Esophagus muscularis mucosa (tissue), 4 donors: ENCODE measurements around the gene PCDHA5. TPM values are rescaled to one million over a fixed set of nuclear protein-coding genes. Genes with fewer than 3 reads are reported as not detected.
A peak's percentile ranks its signal among the peaks of the same experiment; 100 is the strongest.
"Not testable (repeated sequence)": the region's sequence is repeated elsewhere in the genome, so short reads cannot be mapped to it uniquely, and the experiment has no call there.

ENCODE experiments used
- DNase-seq: peaks from one replicate; pipeline ENCODE4 v3.0.0-alpha.2; 2017; ENCODE audit errors: extremely low spot score
- H3K27ac ChIP-seq, 4 donors: fragments of 200-600 bp; sonication (generic); replicated peaks in 1 of 4; 1 replicate in 3 of 4; 2 replicates in 1 of 4; pipeline ENCODE4 v1.5.1; 2016 to 2019; ENCODE audit warnings: mild to moderate bottlenecking in 1 of 4
- H3K27me3 ChIP-seq, 4 donors: fragments of 200-600 bp; sonication (generic); one replicate each; pipeline versions ENCODE4 v1.5.1 to v1.6.0; 2016 to 2019
- H3K36me3 ChIP-seq, 4 donors: fragments of 200-600 bp; sonication (generic); one replicate each; pipeline ENCODE4 v1.5.1; 2016 to 2019
- H3K4me1 ChIP-seq, 4 donors: fragments of 200-600 bp; sonication (generic); one replicate each; pipeline ENCODE4 v1.5.1; 2016 to 2019
- H3K4me3 ChIP-seq, 4 donors: fragments of 200-600 bp; sonication (generic); 1 replicate in 2 of 4; 2 replicates in 2 of 4; pipeline ENCODE4 v1.5.1; 2016 to 2019; ENCODE audit warnings: mild to moderate bottlenecking in 4 of 4, moderate library complexity in 1 of 4
- H3K9me3 ChIP-seq, 4 donors: fragments of 200-600 bp; sonication (generic); 1 replicate in 3 of 4; 2 replicates in 1 of 4; pipeline ENCODE4 v1.5.1; 2016 to 2019
- EP300 ChIP-seq: sonication (generic); formaldehyde crosslinking; IDR thresholded peaks from one replicate; pipeline ENCODE4 v1.6.1; 2017; ENCODE audit warnings: antibody characterized with exemption
- POLR2A ChIP-seq: fragments of 450-650 bp; IDR thresholded peaks from one replicate; pipeline ENCODE4 v1.6.1; 2017; ENCODE audit warnings: antibody characterized with exemption, moderate library complexity, mild to moderate bottlenecking, low read depth
- POLR2AphosphoS5 ChIP-seq, 2 donors: sonication (generic); formaldehyde crosslinking; IDR thresholded peaks; one replicate each; pipeline ENCODE4 v1.6.1; 2017; ENCODE audit warnings: antibody characterized with exemption in 2 of 2
- WGBS: methylation state at CpG from one replicate; pipeline ENCODE4 v1.1.5; 2018; 5-methylcytosine and 5-hydroxymethylcytosine counted together
- intact Hi-C: fragments of 100-400 bp; cut with DNase I; formaldehyde crosslinking; loops from one replicate; pipeline ENCODE4 v1.15.1; 2023
- total RNA-seq, 4 donors: library from RNA; depleted of rRNA; stranded (reverse); fragments of >200 nt; gene quantifications; one replicate each; pipeline versions ENCODE4 v1.1.0 to v1.2.1, GENCODE V29; 2016
- TF ChIP-seq, protein P1 (sequence below), 3 experiments: fragments of 200-600 bp in 2 of 3; fragments of 450-650 bp in 1 of 3; sonication (generic) in 2 of 3; IDR thresholded peaks; one replicate each; pipeline ENCODE4 v1.5.1; 2017 to 2019; ENCODE audit warnings: antibody characterized with exemption in 3 of 3, mild to moderate bottlenecking in 2 of 3, moderate library complexity in 1 of 3

The PCDHA5 gene
- total RNA-seq, 4 donors from 2014 or later = 0.17 to 0.69 (median 0.30) TPM

- Histone ChIP-seq H3K27me3 (peaks cover 0 to 80% (median 6%) of the 10 kb centered on the region in 4 donors), H3K9me3 (peaks cover 0 to 86% (median 70%) of the 10 kb centered on the region in 4 donors), H3K4me1 (no peaks in the 10 kb centered on the region)
Observed at GRCh38 chr5:140791089-140791488, 30.3 kb upstream of the PCDHA5 start.

DNA sequence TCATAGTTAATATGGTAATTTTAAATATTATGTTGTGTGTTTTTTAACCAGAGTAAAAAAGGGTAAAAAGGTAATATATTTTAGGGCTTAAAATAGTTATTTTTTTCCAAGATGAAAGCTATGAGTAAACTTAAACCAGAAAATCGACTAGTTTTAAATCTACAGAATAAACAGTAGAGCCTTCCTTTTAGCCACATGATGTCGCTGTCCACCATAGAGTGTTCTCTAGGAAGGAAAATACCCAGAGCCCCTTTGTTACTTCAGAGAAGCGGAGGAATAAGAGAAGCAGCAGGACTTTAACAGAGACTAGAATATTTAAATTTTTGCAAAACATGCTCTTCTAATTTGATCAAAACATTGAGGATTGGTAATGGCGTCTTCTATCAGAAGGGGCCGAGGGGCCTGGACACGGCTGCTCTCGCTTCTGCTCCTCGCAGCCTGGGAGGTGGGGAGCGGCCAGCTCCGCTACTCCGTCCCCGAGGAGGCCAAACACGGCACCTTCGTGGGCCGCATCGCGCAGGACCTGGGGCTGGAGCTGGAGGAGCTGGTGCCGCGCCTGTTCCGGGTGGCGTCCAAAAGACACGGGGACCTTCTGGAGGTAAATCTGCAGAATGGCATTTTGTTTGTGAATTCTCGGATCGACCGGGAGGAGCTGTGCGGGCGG is 26.7 kb upstream of the PCDHA5 start, which contains the start of gene PCDHA2:
TSS of gene PCDHA2 (plus strand) at position 258 of the 664 bp plus-strand sequence.
- H3K4me1 ChIP-seq = no peaks in the 10 kb centered on the region
- no peaks in the 10 kb centered on the region for H3K36me3 ChIP-seq
- TF ChIP-seq, protein P1, sequence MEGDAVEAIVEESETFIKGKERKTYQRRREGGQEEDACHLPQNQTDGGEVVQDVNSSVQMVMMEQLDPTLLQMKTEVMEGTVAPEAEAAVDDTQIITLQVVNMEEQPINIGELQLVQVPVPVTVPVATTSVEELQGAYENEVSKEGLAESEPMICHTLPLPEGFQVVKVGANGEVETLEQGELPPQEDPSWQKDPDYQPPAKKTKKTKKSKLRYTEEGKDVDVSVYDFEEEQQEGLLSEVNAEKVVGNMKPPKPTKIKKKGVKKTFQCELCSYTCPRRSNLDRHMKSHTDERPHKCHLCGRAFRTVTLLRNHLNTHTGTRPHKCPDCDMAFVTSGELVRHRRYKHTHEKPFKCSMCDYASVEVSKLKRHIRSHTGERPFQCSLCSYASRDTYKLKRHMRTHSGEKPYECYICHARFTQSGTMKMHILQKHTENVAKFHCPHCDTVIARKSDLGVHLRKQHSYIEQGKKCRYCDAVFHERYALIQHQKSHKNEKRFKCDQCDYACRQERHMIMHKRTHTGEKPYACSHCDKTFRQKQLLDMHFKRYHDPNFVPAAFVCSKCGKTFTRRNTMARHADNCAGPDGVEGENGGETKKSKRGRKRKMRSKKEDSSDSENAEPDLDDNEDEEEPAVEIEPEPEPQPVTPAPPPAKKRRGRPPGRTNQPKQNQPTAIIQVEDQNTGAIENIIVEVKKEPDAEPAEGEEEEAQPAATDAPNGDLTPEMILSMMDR (IDR thresholded peaks at IDR 0.05) = peak in 1 of 3 experiments; percentile 8
- TF ChIP-seq EP300 = no peak
- intact Hi-C loops = no loop called here
- WGBS = 25% methylated on average over 19 of the region's 27 CpGs
- peaks cover 0 to 64% (median 47%) of the 10 kb centered on the region in 4 donors for H3K9me3 ChIP-seq
- H3K4me3 ChIP-seq = peak within 1 kb of the TSS in 3 of 4 donors; percentile 29 to 38 (median 37)
- H3K27me3 ChIP-seq = peaks cover 0 to 60% (median 0%) of the 10 kb centered on the region in 4 donors
- no peak within 1 kb of the TSS for H3K27ac ChIP-seq
- no peak for DNase-seq

More at GRCh38 chr5:140791089-140791488, 30.3 kb upstream of the PCDHA5 start:
- TF ChIP-seq, protein P1 (IDR thresholded peaks at IDR 0.05) = no peak
- no peak for TF ChIP-seq EP300
- TF ChIP-seq POLR2AphosphoS5 (IDR thresholded peaks at IDR 0.05) = no peak
- TF ChIP-seq POLR2A = no peak
- no peak for DNase-seq
- intact Hi-C loops = no loop called here
- H3K27ac ChIP-seq = no peak overlapping the region
- 37% methylated on average over 2 of the region's 2 CpGs for WGBS
- no peak overlapping the region for H3K4me3 ChIP-seq
- no peaks in the 10 kb centered on the region for H3K36me3 ChIP-seq

GRCh38 chr5:140795259-140795641 is 26.2 kb upstream of the PCDHA5 start:
- no peaks in the 10 kb centered on the region for H3K4me1 ChIP-seq
- WGBS = 19% methylated on average over 15 of the region's 15 CpGs
- no peak for DNase-seq
- peak overlapping the region in 3 of 4 donors; percentile 29 to 38 (median 37) for H3K4me3 ChIP-seq
- no peaks in the 10 kb centered on the region for H3K36me3 ChIP-seq
- TF ChIP-seq POLR2AphosphoS5 (IDR thresholded peaks at IDR 0.05) = no peak
- TF ChIP-seq EP300 = no peak
- TF ChIP-seq, protein P1 (IDR thresholded peaks at IDR 0.05) = no peak
- TF ChIP-seq POLR2A = no peak
- H3K27me3 ChIP-seq = peaks cover 0 to 59% (median 0%) of the 10 kb centered on the region in 4 donors
- intact Hi-C loops = no loop called here
- peaks cover 0 to 61% (median 46%) of the 10 kb centered on the region in 4 donors for H3K9me3 ChIP-seq
- no peak overlapping the region for H3K27ac ChIP-seq

DNA sequence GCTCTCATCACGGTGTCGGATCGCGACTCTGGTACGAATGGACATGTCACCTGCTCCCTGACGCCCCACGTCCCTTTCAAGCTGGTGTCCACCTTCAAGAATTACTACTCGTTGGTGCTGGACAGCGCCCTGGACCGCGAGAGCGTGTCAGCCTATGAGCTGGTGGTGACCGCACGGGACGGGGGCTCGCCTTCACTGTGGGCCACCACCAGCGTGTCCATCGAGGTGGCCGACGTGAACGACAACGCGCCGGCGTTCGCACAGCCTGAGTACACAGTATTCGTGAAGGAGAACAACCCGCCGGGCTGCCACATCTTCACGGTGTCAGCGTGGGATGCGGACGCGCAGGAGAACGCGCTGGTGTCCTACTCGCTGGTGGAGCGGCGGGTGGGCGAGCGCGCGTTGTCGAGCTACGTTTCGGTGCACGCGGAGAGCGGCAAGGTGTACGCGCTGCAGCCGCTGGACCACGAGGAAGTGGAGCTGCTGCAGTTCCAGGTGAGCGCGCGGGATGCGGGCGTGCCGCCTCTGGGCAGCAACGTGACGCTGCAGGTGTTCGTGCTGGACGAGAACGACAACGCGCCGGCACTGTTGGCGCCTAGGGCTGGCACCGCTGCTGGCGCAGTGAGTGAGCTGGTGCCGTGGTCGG is 25.2 kb upstream of the PCDHA5 start:
- Histone ChIP-seq H3K27me3 (peaks cover 0 to 66% (median 0%) of the 10 kb centered on the region in 4 donors), H3K9me3 (peaks cover 0 to 65% (median 49%) of the 10 kb centered on the region in 4 donors)
- DNase-seq, H3K27ac ChIP-seq, H3K4me3 ChIP-seq, intact Hi-C loops, H3K4me1 ChIP-seq, H3K36me3 ChIP-seq: not testable (repeated sequence)
- 68% methylated on average over 37 of the region's 72 CpGs for WGBS

- no peaks in the 10 kb centered on the region for H3K4me1 ChIP-seq
- no peak for DNase-seq
- H3K27ac ChIP-seq = no peak overlapping the region
- peaks cover 0 to 69% (median 0%) of the 10 kb centered on the region in 4 donors for H3K27me3 ChIP-seq
- TF ChIP-seq EP300 = no peak
- TF ChIP-seq, protein P1 (IDR thresholded peaks at IDR 0.05) = no peak
- TF ChIP-seq POLR2A = no peak
- TF ChIP-seq POLR2AphosphoS5 (IDR thresholded peaks at IDR 0.05) = no peak
- peaks cover 0 to 67% (median 54%) of the 10 kb centered on the region in 4 donors for H3K9me3 ChIP-seq
- H3K4me3 ChIP-seq = no peak overlapping the region
- H3K36me3 ChIP-seq = no peaks in the 10 kb centered on the region
- 73% methylated on average over 3 of the region's 39 CpGs for WGBS
- intact Hi-C loops = no loop called here
Observed at GRCh38 chr5:140796718-140797095, 24.7 kb upstream of the PCDHA5 start.
